ENCODE measurements around the gene BDKRB2.
A peak's percentile ranks its signal among the peaks of the same experiment; 100 is the strongest.

Gene BDKRB2

GRCh38 chr14:96204151-96205058, at the start of gene BDKRB2:
Gene BDKRB2 (plus strand): TSS chr14:96204839. CDS start chr14:96237108, 32,269 bp downstream.
- DNase-seq: peak; percentile 79

GRCh38 chr14:96154900-96155299, 49.7 kb upstream of the BDKRB2 start:
- no peak for DNase-seq

- no peak for DNase-seq
Measured at GRCh38 chr14:96156804-96157760, 47.6 kb upstream of the BDKRB2 start.

- DNase-seq: no peak
Measured at GRCh38 chr14:96158735-96159134, 45.9 kb upstream of the BDKRB2 start.

GRCh38 chr14:96160076-96160912, 44.3 kb upstream of the BDKRB2 start:
- DNase-seq: no peak

GRCh38 chr14:96160913-96161310, 43.7 kb upstream of the BDKRB2 start:
- no peak for DNase-seq

GRCh38 chr14:96161636-96162035, 43.0 kb upstream of the BDKRB2 start:
- DNase-seq: no peak

DNA sequence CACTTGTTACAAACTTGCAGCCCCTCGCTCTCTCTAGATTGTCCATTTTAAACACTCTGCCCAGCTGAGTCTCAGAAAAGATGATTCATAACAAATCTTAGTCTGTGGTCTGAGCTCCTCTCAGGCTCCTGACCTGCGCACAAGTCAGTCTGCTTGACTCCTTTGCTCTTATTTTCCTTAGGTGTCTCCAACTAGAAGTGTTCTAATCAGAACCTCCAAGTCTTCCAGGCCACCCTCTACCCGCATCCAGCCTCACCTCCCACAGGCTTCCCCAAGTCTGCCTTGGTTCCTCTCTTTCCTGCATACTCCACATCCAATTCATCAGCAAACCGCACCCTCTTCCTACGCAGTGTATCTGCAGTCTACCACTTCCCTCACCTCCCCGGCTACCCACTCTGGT, 42.4 kb upstream of the BDKRB2 start:
- no peak for DNase-seq

DNA sequence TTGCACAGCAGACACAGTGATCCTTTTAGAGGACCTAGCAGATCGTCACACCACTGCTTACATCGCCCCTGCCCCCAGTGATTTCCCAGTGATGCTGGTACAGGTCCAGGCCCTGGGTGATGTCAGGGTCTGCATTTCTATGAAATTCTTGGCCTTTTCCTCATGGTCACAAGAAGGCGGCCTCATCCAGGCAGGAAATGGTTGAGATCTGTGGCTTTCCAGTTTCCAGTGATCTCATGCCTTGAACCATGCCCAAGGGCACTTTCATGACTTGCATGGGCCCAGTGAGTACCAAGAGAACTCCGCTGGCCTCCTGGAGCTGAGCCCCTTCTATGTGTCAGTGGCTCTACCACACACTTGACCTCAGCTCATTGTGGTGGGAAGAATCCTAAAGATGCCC, 41.9 kb upstream of the BDKRB2 start:
- no peak for DNase-seq

DNA sequence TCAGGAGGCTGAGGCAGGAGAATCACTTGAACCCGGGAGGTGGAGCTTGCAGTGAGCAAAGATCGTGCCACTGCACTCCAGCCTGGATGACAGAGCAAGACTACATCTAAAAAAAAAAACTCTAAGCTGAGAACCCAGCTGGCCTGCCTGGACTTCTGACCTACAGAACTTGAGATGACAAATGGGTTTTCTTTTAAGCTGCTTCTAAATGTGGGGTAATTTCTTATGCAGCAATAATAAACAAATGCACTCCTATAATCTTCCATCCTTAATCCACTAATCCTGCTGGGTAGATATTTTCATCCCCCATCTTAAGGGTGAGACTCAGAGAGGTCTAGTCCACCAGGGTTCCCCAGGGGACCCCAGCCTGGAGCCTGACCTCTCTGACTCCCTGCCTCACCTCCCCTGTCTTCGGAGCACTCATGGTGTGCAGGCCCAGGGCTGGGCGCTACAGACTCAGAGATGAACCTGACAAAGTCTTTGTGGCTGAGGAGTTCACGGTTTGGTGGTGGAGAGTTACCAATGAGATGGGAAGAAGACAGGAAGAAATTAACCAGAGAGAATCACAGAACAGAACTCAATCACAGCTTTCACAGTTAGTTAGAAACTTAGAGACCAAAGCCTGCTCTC, 39.7 kb upstream of the BDKRB2 start:
- no peak for DNase-seq

- DNase-seq: no peak
Measured at GRCh38 chr14:96165493-96166436, 38.9 kb upstream of the BDKRB2 start.

DNA sequence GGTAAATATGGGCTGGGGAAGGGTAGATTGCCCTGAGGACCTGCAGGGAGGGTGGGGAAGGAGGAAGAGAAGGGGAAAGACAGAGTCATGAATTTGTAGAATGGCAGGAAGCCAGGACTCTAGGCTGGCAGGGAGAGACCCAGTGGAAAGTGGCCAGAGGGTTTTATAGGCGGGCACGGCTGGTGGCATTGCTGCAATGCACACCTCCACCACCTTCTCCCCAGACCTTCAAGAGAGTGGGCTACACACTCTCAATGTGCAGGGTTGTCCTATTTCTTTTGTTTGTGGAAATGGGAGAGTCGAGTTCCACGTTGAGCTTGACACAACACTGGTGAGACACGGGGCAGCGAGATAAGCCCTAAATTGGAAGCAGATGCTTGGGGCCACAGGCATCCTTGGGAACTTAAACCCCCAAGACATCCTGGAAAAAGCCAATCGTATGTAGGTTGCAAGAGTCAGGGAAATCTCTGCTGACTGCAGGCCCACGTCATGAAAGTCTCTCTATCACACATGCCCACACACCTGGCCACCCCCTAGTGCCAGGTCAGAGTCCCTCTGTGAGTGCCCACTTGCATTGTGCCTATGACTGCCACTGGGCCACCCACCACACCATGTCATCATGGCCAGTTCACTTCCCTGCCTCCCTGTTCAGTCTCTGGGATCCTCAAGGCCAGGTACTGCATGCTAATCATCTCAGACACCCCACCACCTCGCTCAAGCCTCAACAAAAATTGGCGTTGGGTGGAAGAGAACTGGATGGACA, 38.0 kb upstream of the BDKRB2 start:
- no peak for DNase-seq

DNA sequence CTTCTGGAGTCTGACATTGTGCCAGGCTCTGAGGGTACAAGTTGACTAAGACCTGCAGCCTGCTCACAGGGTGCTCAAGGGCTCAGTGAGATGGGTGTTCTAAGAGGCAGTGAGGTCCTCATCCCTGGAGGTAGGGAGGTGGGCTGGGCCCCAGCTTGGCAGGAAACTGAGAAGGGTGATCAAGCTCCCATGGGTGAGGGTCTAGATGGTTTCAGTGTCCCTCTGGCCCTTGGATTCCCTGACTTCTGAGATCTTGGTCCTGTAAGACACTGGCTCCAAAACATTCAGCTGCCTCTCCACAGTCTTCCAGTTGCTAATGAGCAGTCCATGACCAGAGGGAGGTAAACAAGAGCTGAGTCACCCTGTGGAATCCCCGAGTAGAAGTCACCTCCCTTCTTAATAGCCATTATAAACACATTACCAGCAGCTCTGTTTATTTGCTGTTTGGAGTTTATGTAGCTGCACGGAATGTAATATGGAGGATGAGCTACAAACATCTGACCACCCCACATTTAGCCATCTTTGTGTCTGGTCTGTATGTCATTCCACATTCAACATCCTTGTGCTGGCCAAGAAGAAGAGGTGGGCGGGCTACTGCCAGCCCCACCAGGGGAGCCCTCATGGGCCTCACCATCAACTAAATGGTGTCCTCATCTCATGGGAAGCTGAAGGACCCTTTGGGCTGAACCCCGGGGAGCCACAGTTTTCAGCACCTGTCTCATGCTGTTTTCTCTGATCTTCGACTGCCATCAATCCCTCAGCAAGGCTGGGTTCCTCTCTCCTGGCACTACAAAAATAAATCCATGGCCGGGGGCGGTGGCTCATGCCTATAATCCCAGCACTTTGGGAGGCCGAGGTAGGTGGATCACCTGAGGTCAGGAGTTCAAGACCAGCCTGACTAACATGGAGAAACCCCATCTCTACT, 37.2 kb upstream of the BDKRB2 start:
- DNase-seq: peak; percentile 57

GRCh38 chr14:96168581-96168980, 36.1 kb upstream of the BDKRB2 start:
- DNase-seq: no peak

DNA sequence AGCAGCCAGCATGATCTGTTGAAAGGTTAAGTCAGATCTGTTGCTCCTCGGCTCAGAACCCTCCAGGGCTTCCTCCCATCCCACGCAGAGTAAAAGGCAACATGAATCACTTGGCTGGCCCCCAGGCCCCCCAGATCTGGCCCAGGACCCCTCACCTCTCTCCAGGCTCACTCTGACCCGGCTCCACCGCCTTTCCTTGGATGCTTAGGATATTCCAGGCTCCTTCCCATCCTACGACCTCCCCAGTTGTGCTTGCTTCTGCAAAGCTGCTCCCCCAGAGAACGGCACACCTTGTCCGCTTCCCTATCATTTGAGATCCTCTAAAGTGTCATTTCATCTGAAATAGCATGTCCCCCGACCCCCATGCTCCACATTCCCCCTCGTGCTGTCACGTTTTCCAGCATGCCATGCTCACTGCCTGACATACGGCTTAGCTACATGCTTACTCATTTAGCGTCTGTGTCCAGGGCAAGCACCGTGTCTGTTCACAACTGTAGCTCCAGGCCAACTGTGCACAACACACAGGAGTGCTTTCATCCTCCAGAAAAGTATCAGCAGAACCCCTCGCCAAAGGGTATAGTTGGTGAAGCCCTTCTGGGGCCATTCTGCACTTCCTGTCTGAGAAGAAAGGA, 33.6 kb upstream of the BDKRB2 start:
- DNase-seq: no peak

DNA sequence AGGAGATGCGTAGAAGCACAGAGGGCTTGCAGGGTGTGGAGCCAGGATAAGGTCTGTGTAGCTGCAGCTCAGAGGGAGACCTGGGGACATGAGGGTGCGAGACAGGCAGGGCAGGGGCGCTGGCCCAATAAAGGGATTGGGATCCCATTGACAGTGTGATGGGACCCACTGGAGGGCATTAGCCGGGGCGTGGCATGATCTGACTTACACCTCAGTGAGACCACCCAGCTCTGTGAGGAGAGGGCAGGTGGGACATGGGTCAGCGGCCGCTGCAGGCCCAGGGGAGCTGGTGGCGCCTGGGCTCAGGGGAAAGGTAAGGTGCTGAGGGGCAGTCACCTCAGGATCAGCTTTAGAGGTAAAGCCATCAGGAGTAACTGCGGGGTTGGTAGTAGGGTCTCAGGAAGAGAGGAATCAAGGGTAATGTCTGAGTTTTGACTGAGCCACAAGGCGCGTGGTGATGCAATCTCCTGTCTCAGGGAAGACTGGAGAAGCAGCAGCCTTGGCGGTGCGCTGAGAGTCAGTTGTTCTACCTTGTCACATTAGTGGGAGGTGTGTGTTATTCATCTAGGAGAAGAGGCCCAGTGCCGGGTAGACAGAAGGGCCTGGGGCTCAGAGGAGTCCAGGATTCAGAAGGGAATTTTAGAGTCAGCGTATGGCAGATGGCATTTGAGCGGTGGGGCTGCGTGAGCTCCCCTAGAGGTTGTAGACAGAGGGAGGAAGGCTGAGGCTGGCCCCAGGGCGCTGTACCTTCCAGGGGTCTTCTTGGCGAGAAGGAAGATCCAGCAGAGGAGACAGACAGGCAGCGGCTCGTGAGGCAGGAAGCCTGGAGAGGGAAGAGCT, 30.8 kb upstream of the BDKRB2 start:
- no peak for DNase-seq

DNA sequence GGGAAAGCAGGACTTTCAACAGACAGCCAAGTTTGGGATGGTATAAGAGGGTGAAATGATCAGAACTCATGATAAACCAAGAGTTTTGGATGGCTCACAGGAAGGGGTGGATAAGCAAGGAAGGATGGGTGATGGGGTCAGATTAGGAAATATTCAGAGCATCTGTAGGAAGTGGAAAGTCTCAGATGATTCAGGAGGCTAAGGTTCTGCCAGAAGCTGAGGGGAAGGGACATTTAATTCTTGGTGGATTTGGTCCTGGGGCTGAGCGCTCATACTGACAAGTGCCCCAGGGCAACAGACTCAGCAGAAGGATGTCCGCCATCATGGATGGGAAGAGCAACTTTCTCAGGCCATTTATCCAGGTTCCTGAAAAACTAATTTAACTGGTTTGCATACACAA, 28.4 kb upstream of the BDKRB2 start:
- DNase-seq: no peak

DNA sequence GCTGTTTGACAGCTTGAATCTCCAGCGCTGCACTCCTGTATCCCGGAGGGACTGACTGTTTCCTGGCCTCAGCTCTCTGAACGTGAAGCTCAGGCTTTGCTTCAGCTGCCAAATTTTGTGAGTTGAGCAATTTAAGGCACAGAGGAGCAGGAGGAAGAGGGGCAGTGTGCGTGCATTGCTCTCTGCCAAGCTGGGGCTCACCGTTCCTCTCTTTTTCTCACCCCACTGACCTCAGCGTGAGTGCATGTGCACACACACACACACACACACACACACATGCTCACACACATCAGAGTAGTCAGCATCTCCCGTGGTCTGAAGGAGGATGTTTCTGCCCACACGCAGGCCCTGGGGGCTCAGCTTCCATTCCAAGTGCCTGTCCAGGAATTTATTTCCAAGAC, 27.8 kb upstream of the BDKRB2 start:
- DNase-seq: no peak

All from kidney glomerular epithelial cell (primary cell).